ENCODE measurements around the gene KLRK1. TPM values are rescaled to one million over a fixed set of nuclear protein-coding genes. Genes with fewer than 3 reads are reported as not detected.
"Not testable (repeated sequence)": the region's sequence is repeated elsewhere in the genome, so short reads cannot be mapped to it uniquely, and the experiment has no call there.

KLRK1 gene
- total RNA-seq, 1 donor from 2014 or later = not detected

DNA sequence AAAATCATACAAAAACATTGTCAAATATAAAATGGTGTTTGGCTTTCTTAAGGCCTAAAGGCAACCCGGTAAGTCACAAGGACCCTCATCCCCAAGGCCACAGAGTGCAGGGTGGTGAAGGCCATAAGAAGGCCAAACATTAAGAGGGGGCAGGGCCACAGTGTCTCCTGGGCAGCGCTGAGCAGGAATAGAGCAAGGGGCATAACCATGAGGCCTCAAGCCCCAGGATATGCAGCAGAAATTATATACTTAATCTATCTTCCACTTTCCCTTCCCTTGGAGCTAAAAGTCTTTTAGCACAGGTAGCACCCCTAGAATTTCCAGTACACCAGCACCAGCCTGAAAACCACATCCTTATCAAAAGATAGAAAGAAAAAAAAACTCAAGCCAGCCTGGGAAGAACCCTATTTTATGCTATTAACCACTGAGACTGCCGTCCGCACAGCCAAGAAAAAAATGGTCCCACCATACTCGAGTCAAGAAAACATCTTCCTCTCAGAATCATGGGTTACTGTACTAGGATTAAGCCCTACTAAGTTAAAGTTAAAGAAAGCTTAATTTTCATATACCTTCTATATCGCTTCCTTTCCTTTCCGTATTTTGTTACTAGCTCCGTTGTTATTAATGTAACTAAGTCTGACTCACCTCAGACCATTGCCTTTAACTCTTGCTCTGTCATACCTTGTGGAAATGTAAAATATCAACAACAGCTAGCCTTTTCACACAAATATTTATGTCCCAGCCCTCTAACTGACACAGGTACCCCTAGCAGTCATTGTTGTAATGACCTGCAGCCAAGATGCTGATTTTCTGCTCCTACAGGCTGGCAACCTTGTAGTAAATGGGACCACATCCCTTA is 20.1 kb downstream of the KLRK1 start:
- TF ChIP-seq, protein P1, sequence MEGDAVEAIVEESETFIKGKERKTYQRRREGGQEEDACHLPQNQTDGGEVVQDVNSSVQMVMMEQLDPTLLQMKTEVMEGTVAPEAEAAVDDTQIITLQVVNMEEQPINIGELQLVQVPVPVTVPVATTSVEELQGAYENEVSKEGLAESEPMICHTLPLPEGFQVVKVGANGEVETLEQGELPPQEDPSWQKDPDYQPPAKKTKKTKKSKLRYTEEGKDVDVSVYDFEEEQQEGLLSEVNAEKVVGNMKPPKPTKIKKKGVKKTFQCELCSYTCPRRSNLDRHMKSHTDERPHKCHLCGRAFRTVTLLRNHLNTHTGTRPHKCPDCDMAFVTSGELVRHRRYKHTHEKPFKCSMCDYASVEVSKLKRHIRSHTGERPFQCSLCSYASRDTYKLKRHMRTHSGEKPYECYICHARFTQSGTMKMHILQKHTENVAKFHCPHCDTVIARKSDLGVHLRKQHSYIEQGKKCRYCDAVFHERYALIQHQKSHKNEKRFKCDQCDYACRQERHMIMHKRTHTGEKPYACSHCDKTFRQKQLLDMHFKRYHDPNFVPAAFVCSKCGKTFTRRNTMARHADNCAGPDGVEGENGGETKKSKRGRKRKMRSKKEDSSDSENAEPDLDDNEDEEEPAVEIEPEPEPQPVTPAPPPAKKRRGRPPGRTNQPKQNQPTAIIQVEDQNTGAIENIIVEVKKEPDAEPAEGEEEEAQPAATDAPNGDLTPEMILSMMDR (IDR thresholded peaks at IDR 0.05; ENCODE audit: unreplicated experiment) = no peak
- H3K4me1 Mint-ChIP-seq (ENCODE audit: low read depth) = peaks cover 38% of the 10 kb centered on the region
- peaks cover 67% of the 10 kb centered on the region for H3K36me3 Mint-ChIP-seq (ENCODE audit: insufficient read depth)
- DNase-seq (ENCODE audit: low spot score, unreplicated experiment) = no peak
- peaks cover 15% of the 10 kb centered on the region for H3K9me3 Mint-ChIP-seq (ENCODE audit: low read depth)
- H3K27me3 Mint-ChIP-seq = no peaks in the 10 kb centered on the region
- peak overlapping the region; percentile 80 for H3K27ac Mint-ChIP-seq
- no peak overlapping the region for H3K4me3 Mint-ChIP-seq (ENCODE audit: low read depth)

DNA sequence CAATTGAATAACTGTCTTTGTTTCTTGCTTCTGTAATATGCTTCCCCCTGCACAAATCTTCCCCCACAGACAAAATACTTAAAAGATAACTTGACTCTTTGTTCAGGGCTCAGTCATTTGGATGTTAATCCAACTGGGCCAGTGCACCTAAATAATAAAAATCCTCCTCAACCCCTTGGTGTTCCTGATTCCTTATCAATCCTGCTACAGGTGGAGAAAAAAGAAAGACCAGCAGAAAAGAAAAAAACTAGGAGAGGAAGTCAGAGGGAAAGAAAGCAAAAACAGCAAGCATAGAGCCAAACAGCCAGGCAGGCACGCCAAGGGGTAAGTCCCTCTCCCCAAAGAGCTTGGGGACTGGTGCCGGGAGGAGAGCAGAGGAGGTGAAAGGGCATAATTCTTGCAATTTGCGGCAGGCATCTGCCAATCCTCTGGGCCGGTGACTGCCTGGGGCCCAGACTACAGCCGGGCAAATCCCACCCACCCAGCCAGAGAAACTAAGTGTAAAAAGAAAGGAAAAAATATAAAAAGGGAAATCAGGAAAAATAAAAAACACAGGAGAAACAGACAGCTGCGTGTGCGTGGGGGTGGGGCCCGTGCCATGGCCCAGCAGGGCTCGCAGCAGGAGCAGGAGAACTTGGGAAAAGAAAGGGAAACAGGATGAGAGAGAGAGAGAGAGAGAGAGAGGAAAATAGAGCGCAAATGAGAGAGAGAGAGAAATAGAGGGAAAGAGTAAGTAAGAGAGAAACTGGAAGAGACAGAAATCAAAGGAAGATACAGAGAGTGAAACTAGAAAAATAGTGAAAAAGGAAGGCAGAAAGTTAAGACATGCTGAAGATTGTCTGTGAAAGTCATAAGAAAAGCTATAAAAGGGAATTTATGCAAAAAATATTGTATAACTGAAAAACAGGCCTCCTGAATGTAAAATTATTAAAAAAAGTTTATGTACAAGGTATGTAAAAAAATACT is 21.4 kb downstream of the KLRK1 start:
- Mint-ChIP-seq H3K36me3 (ENCODE audit: insufficient read depth) (peaks cover 55% of the 10 kb centered on the region), H3K4me3 (ENCODE audit: low read depth) (peak overlapping the region; percentile 38), H3K9me3 (ENCODE audit: low read depth) (peaks cover 15% of the 10 kb centered on the region), H3K27ac (peak overlapping the region; percentile 45), H3K4me1 (ENCODE audit: low read depth) (peaks cover 38% of the 10 kb centered on the region), H3K27me3 (no peaks in the 10 kb centered on the region)
- TF ChIP-seq, protein P1 (IDR thresholded peaks at IDR 0.05; ENCODE audit: unreplicated experiment) = no peak
- DNase-seq (ENCODE audit: low spot score, unreplicated experiment) = no peak

DNA sequence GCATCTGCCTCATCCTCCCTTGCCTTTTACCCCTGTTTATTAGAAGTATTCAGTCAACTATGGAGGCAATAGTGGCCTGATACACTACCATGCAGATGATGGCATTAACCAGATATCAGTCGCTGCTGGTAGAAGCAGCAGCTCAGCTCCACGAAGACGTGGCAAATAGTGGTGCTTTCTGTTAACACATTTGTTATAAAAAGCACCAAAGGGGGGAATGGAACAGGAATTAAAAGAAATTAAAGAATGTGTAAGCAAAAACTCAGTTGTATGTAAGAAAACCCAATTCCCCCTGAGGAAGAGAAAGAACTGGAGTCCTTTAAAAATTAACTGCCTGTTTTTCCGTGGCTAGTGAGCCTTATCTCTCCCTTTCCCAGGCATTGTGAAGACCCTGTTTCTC is 22.1 kb downstream of the KLRK1 start:
- peaks cover 51% of the 10 kb centered on the region for H3K36me3 Mint-ChIP-seq (ENCODE audit: insufficient read depth)
- peaks cover 15% of the 10 kb centered on the region for H3K9me3 Mint-ChIP-seq (ENCODE audit: low read depth)
- not testable (repeated sequence) for H3K27me3 Mint-ChIP-seq; DNase-seq (ENCODE audit: low spot score, unreplicated experiment)
- H3K4me1 Mint-ChIP-seq (ENCODE audit: low read depth) = peaks cover 35% of the 10 kb centered on the region
- H3K4me3 Mint-ChIP-seq (ENCODE audit: low read depth) = peak overlapping the region; percentile 38
- peak overlapping the region; percentile 39 for H3K27ac Mint-ChIP-seq

- peaks cover 29% of the 10 kb centered on the region for H3K4me1 Mint-ChIP-seq (ENCODE audit: low read depth)
- peaks cover 45% of the 10 kb centered on the region for H3K36me3 Mint-ChIP-seq (ENCODE audit: insufficient read depth)
These were observed 23.0 kb downstream of the KLRK1 start for GRCh38 chr12:10366875-10367274.

GRCh38 chr12:10365696-10366405 is 24.0 kb downstream of the KLRK1 start:
- H3K9me3 Mint-ChIP-seq (ENCODE audit: low read depth) = peaks cover 14% of the 10 kb centered on the region
- no peak overlapping the region for H3K4me3 Mint-ChIP-seq (ENCODE audit: low read depth)
- no peaks in the 10 kb centered on the region for H3K27me3 Mint-ChIP-seq
- H3K27ac Mint-ChIP-seq = no peak overlapping the region
- no peak for DNase-seq (ENCODE audit: low spot score, unreplicated experiment)
- peaks cover 27% of the 10 kb centered on the region for H3K4me1 Mint-ChIP-seq (ENCODE audit: low read depth)
- TF ChIP-seq, protein P1 (IDR thresholded peaks at IDR 0.05; ENCODE audit: unreplicated experiment) = peak; percentile 47
- H3K36me3 Mint-ChIP-seq (ENCODE audit: insufficient read depth) = peaks cover 36% of the 10 kb centered on the region

More at GRCh38 chr12:10366875-10367274, 23.0 kb downstream of the KLRK1 start:
- Mint-ChIP-seq H3K27ac (no peak overlapping the region), H3K4me3 (ENCODE audit: low read depth) (peak overlapping the region; percentile 40), H3K27me3 (no peaks in the 10 kb centered on the region), H3K9me3 (ENCODE audit: low read depth) (peaks cover 15% of the 10 kb centered on the region)
- no peak for DNase-seq (ENCODE audit: low spot score, unreplicated experiment)
- TF ChIP-seq, protein P1 (IDR thresholded peaks at IDR 0.05; ENCODE audit: unreplicated experiment) = peak; percentile 42

Measured in progenitor cell of endocrine pancreas (in vitro differentiated cells).